Duodenal mucosa (tissue), 2 donors: ENCODE data around the gene GLRX3.
"Not testable (repeated sequence)": the region's sequence is repeated elsewhere in the genome, so short reads cannot be mapped to it uniquely, and the experiment has no call there.

ENCODE experiments used
- H3K27ac ChIP-seq: one replicate; pipeline ENCODE4 v1.7.0; 2013; ENCODE audit warnings: low read depth, low read length
- H3K27me3 ChIP-seq, 2 donors: one replicate each; pipeline ENCODE4 v1.7.0; 2013; ENCODE audit warnings: low read length in 2 of 2, control low read depth in 1 of 2; ENCODE audit not compliant: insufficient read depth in 2 of 2, control insufficient read depth in 1 of 2
- H3K36me3 ChIP-seq, 2 donors: one replicate each; pipeline ENCODE4 v1.7.0; 2013; ENCODE audit warnings: low read length in 2 of 2, control low read depth in 1 of 2; ENCODE audit not compliant: insufficient read depth in 2 of 2, control insufficient read depth in 1 of 2
- H3K4me1 ChIP-seq, 2 donors: one replicate each; pipeline ENCODE4 v1.7.0; 2013; ENCODE audit warnings: low read length in 2 of 2, control low read depth in 1 of 2; ENCODE audit not compliant: insufficient read depth in 2 of 2, control insufficient read depth in 1 of 2
- H3K4me3 ChIP-seq, 2 donors: one replicate each; pipeline ENCODE4 v1.7.0; 2013; ENCODE audit warnings: low read length in 2 of 2, low read depth in 1 of 2
- H3K9ac ChIP-seq, 2 donors: one replicate each; pipeline ENCODE4 v1.7.0; 2013; ENCODE audit warnings: low read length in 2 of 2, low read depth in 1 of 2
- H3K9me3 ChIP-seq, 2 donors: one replicate each; pipeline ENCODE4 v1.7.0; 2013; ENCODE audit warnings: low read length in 2 of 2, control low read depth in 1 of 2; ENCODE audit not compliant: control insufficient read depth in 1 of 2

Gene GLRX3

GRCh38 chr10:130136226-130137089, at the start of gene GLRX3:
Gene GLRX3, plus strand, starts transcription at chr10:130136391. Its CDS starts 30 bp downstream, at chr10:130136421.
- no peaks in the 10 kb centered on the region for H3K27me3 ChIP-seq
- peak within 1 kb of the TSS; percentile 56 for H3K27ac ChIP-seq
- H3K4me3 ChIP-seq = peak within 1 kb of the TSS; percentile 81 to 88
- peak within 1 kb of the TSS; percentile 53 to 82 for H3K9ac ChIP-seq
- H3K4me1 ChIP-seq = peaks cover 14 to 26% of the 10 kb centered on the region in 2 donors
- H3K9me3 ChIP-seq = no peaks in the 10 kb centered on the region
- peaks cover 0 to 4% of the 10 kb centered on the region in 2 donors for H3K36me3 ChIP-seq

DNA sequence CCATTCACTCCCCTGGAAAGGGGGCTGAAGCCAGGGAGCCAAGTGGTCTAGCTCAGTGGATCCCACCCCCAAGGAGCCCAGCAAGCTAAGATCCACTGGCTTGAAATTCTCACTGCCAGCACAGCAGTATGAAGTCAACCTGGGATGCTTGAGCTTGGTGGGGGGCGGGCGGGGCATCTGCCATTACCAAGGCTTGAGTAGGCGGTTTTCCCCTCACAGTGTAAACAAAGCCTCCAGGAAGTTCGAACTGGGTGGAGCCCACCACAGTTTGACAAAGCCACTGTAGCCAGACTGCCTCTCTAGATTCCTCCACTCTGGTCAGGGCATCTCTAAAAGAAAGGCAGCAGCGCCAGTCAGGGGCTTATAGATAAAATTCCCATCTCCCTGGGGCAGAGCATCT, 45.6 kb upstream of the GLRX3 start:
- not testable (repeated sequence) for H3K9ac ChIP-seq, H3K9me3 ChIP-seq, H3K4me1 ChIP-seq, H3K36me3 ChIP-seq, H3K27me3 ChIP-seq, H3K27ac ChIP-seq, H3K4me3 ChIP-seq

- Histone ChIP-seq H3K9me3 (no peaks in the 10 kb centered on the region), H3K4me1 (no peaks in the 10 kb centered on the region), H3K9ac (no peak overlapping the region), H3K27ac (no peak overlapping the region), H3K4me3 (no peak overlapping the region), H3K27me3 (no peaks in the 10 kb centered on the region), H3K36me3 (no peaks in the 10 kb centered on the region)
Observed at GRCh38 chr10:130099344-130099743, 36.8 kb upstream of the GLRX3 start.

DNA sequence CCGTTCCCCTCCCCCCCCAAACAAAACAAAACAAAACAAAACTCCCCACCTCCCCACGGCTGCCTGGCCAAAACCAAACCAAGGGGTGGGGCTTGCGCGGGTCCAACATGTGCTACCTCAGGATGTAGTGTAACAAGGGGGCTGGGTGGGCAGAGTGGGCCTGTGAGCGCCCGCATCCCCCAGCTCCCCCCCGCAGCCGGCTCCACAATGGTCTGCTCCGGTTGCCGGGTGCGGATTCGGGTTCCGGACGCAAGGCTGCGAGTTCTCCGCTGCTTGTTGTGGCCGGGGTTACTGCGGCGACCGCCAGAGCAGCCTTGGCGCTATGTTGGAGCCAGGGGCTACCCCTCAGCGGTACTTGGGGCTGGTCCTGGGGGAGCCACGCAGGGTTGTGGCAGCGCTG, 30.5 kb upstream of the GLRX3 start:
- Histone ChIP-seq H3K9ac (no peak overlapping the region), H3K27me3 (no peaks in the 10 kb centered on the region), H3K4me3 (no peak overlapping the region), H3K36me3 (no peaks in the 10 kb centered on the region), H3K27ac (no peak overlapping the region), H3K4me1 (peaks cover 12 to 16% of the 10 kb centered on the region in 2 donors), H3K9me3 (no peaks in the 10 kb centered on the region)

DNA sequence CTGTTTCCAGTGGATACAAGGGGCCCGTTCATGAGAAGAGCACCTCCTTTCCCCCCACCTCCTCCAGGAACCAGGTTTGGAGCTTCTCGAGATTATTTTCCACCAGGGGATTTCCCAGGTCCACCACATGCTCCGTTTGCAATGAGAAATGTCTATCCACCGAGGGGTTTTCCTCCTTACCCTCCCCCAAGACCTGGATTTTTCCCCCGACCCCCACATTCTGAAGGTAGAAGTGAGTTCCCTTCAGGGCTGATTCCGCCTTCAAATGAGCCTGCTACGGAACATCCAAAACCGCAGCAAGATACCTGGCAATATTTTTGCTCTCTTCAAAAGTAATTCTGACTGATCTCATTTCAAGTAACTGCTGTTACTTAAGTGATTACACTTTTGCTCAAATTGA, 28.0 kb upstream of the GLRX3 start:
- H3K27ac ChIP-seq, H3K4me3 ChIP-seq: not testable (repeated sequence)
- H3K4me1 ChIP-seq = peaks cover 12 to 23% of the 10 kb centered on the region in 2 donors

DNA sequence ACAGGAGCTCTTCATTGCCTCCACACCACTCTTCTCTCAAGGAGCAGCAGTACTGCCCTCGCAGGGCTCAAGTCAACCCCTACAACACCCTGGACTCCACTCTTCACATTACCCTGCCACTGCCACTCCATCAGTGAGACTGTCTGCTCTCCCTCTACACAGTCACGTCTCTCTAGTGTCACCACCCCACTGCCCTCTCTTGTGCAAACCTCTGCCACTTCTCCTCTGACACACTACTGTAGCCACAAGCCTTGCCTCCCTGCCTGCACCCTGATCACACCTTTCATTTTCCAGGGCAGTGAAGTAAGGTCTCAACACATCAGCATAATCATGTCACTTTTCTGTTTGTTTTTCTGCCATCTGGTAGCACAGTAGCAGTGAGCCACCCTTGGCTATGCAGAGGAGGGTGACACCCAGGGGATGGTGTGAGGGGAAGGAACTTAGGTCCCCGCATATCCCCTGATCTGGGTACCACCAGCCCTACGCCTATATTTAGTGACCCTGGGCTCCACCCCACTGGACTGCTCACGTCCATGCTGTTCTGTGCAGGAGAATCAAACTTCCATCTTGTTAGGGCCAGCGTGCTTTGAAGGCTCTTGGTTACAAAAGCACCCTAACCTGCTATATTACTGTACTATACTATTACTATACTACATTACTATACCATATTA, 27.1 kb upstream of the GLRX3 start:
- Histone ChIP-seq H3K36me3 (no peaks in the 10 kb centered on the region), H3K4me3 (peak overlapping the region; percentile 96 to 99), H3K27me3 (no peaks in the 10 kb centered on the region), H3K9me3 (no peaks in the 10 kb centered on the region), H3K27ac (no peak overlapping the region), H3K9ac (peak overlapping the region in 1 of 2 donors; percentile 91), H3K4me1 (peaks cover 12 to 23% of the 10 kb centered on the region in 2 donors)

More for the DNA sequence above, 28.0 kb upstream of the GLRX3 start:
- not testable (repeated sequence) for H3K36me3 ChIP-seq, H3K9me3 ChIP-seq, H3K27me3 ChIP-seq, H3K9ac ChIP-seq

DNA sequence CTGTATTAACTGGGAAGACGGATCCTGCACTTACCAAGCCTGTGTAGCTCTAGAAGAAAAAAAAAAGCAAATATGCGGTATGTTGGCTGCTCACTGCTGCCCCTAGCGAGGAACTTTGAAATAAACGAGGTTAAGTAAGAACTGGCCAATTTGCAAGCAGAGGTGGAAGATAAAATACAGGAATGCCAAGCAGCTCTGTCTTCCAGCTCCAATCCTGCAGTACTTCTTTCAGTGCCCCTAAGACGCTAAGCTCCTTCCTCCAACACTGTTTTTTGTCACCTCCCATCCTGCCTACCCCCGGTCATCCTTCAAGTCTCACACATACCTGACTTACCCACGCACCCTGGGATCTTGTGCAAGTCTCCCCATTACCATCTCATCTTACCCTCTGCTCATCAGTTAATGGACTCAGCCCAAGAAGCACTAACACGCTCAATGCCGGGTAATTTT, 26.4 kb upstream of the GLRX3 start:
- H3K27me3 ChIP-seq = no peaks in the 10 kb centered on the region
- peaks cover 12 to 23% of the 10 kb centered on the region in 2 donors for H3K4me1 ChIP-seq
- H3K4me3 ChIP-seq = peak overlapping the region; percentile 96 to 99
- peak overlapping the region; percentile 91 to 96 for H3K9ac ChIP-seq
- no peaks in the 10 kb centered on the region for H3K36me3 ChIP-seq
- peak overlapping the region; percentile 96 for H3K27ac ChIP-seq
- no peaks in the 10 kb centered on the region for H3K9me3 ChIP-seq

GRCh38 chr10:130110246-130111112, 25.7 kb upstream of the GLRX3 start, which contains the start of gene C10orf143:
Gene C10orf143, minus strand, starts transcription at chr10:130110830. Its CDS starts 58 bp downstream, at chr10:130110772.
- Histone ChIP-seq H3K4me3 (peak within 1 kb of the TSS; percentile 96 to 99), H3K4me1 (peaks cover 12 to 23% of the 10 kb centered on the region in 2 donors), H3K9me3 (no peaks in the 10 kb centered on the region), H3K9ac (peak within 1 kb of the TSS; percentile 91 to 96), H3K27me3 (no peaks in the 10 kb centered on the region), H3K27ac (peak within 1 kb of the TSS; percentile 96), H3K36me3 (no peaks in the 10 kb centered on the region)

DNA sequence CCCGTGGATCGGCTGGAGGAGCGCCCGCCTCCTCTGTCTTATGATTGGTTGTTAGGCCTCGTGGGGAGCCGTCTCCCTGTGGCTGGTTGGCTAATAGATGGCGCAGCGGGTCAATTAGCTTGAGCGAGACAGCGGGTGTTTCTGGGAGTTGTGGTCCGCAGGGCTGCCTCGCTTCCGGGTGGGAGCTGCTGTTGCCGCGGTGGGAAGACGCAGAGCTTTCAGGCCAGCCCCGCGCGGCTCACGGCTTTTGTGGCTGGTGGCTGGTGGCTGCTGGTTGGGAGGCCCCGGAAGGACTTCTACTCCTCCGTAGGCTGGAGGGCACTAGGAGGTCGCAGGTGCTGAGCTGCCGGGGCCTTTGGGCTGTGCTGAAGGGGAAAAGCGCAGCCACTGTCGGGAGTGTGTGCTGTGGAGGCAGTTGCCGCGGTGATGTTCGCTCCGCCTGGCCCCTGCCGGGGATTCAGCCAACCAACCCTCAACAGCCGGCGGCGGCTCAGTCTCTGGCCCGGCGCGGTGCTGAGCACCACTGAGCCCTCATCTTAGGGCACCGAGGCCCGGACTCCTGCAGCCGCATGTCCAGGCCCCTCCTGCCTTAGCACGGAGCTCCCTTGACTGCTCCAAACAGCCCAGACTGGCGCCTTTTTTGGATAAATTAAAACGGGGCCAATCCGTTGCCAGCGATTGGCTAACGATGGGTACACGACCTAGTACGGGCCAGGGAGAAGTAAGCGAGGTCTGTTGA, 24.9 kb upstream of the GLRX3 start:
- no peaks in the 10 kb centered on the region for H3K27me3 ChIP-seq
- H3K4me1 ChIP-seq = peaks cover 12 to 23% of the 10 kb centered on the region in 2 donors
- H3K27ac ChIP-seq = peak overlapping the region; percentile 96
- H3K36me3 ChIP-seq = no peaks in the 10 kb centered on the region
- H3K9me3 ChIP-seq = no peaks in the 10 kb centered on the region
- peak overlapping the region; percentile 96 to 99 for H3K4me3 ChIP-seq
- H3K9ac ChIP-seq = peak overlapping the region; percentile 91 to 96
